Measurements from ENCODE around the gene CASTOR1.

The CASTOR1 gene

GRCh38 chr22:30248484-30248883, 40.8 kb downstream of the CASTOR1 start:
- Histone ChIP-seq H3K79me2 (ENCODE audit: insufficient read depth, low read length) (no peaks in the 10 kb centered on the region), H2AFZ (ENCODE audit: low read length) (no peak overlapping the region), H3K27me3 (ENCODE audit: insufficient read depth, low read length, poor library complexity, severe bottlenecking) (no peaks in the 10 kb centered on the region), H3K4me3 (ENCODE audit: low read length, poor library complexity, severe bottlenecking) (no peak overlapping the region), H3K9me3 (ENCODE audit: insufficient read depth, low read depth, low read length) (no peaks in the 10 kb centered on the region), H3K4me1 (ENCODE audit: insufficient read depth, low read length, poor library complexity, severe bottlenecking) (peaks cover 32% of the 10 kb centered on the region), H3K4me2 (ENCODE audit: low read depth, low read length, poor library complexity, severe bottlenecking) (no peak overlapping the region), H3K9me2 (replicated peaks; ENCODE audit: low read depth, low read length) (no peaks in the 10 kb centered on the region), H3K9ac (ENCODE audit: low read depth, low read length, poor library complexity, severe bottlenecking) (no peak overlapping the region), H3K36me3 (ENCODE audit: insufficient read depth, low read length) (no peaks in the 10 kb centered on the region), H3F3A (ENCODE audit: low read depth) (no peaks in the 10 kb centered on the region), H4K20me1 (ENCODE audit: insufficient read depth, low read length, poor library complexity, severe bottlenecking) (no peaks in the 10 kb centered on the region)
- TF ChIP-seq EZH2phosphoT487 (IDR thresholded peaks at IDR 0.05; ENCODE audit: borderline replicate concordance) (no peak), CTCF (conservative IDR thresholded peaks at IDR 0.05; ENCODE audit: low read length) (no peak)

GRCh38 chr22:30247974-30248373, 41.3 kb downstream of the CASTOR1 start:
- H2AFZ ChIP-seq (ENCODE audit: low read length): no peak overlapping the region
- peaks cover 26% of the 10 kb centered on the region for H3K4me1 ChIP-seq (ENCODE audit: insufficient read depth, low read length, poor library complexity, severe bottlenecking)
- no peaks in the 10 kb centered on the region for H3K9me2 ChIP-seq (replicated peaks; ENCODE audit: low read depth, low read length)
- H3K9me3 ChIP-seq (ENCODE audit: insufficient read depth, low read depth, low read length): no peaks in the 10 kb centered on the region
- no peaks in the 10 kb centered on the region for H4K20me1 ChIP-seq (ENCODE audit: insufficient read depth, low read length, poor library complexity, severe bottlenecking)
- no peaks in the 10 kb centered on the region for H3K79me2 ChIP-seq (ENCODE audit: insufficient read depth, low read length)
- H3K4me3 ChIP-seq (ENCODE audit: low read length, poor library complexity, severe bottlenecking): no peak overlapping the region
- TF ChIP-seq CTCF (conservative IDR thresholded peaks at IDR 0.05; ENCODE audit: low read length) (no peak), EZH2phosphoT487 (IDR thresholded peaks at IDR 0.05; ENCODE audit: borderline replicate concordance) (no peak)
- no peak overlapping the region for H3K4me2 ChIP-seq (ENCODE audit: low read depth, low read length, poor library complexity, severe bottlenecking)
- no peak overlapping the region for H3K9ac ChIP-seq (ENCODE audit: low read depth, low read length, poor library complexity, severe bottlenecking)
- no peaks in the 10 kb centered on the region for H3K36me3 ChIP-seq (ENCODE audit: insufficient read depth, low read length)
- H3F3A ChIP-seq (ENCODE audit: low read depth): no peaks in the 10 kb centered on the region
- no peaks in the 10 kb centered on the region for H3K27me3 ChIP-seq (ENCODE audit: insufficient read depth, low read length, poor library complexity, severe bottlenecking)

- no peak overlapping the region for H3K9ac ChIP-seq (ENCODE audit: low read depth, low read length, poor library complexity, severe bottlenecking)
- H4K20me1 ChIP-seq (ENCODE audit: insufficient read depth, low read length, poor library complexity, severe bottlenecking): no peaks in the 10 kb centered on the region
- no peaks in the 10 kb centered on the region for H3K9me3 ChIP-seq (ENCODE audit: insufficient read depth, low read depth, low read length)
- H3K27me3 ChIP-seq (ENCODE audit: insufficient read depth, low read length, poor library complexity, severe bottlenecking): no peaks in the 10 kb centered on the region
- peak overlapping the region; percentile 96 for H3K4me2 ChIP-seq (ENCODE audit: low read depth, low read length, poor library complexity, severe bottlenecking)
- H2AFZ ChIP-seq (ENCODE audit: low read length): no peak overlapping the region
- no peak overlapping the region for H3K4me3 ChIP-seq (ENCODE audit: low read length, poor library complexity, severe bottlenecking)
- peaks cover 22% of the 10 kb centered on the region for H3K4me1 ChIP-seq (ENCODE audit: insufficient read depth, low read length, poor library complexity, severe bottlenecking)
- TF ChIP-seq EZH2phosphoT487 (IDR thresholded peaks at IDR 0.05; ENCODE audit: borderline replicate concordance): no peak
- TF ChIP-seq CTCF (conservative IDR thresholded peaks at IDR 0.05; ENCODE audit: low read length): no peak
- H3K36me3 ChIP-seq (ENCODE audit: insufficient read depth, low read length): no peaks in the 10 kb centered on the region
- no peaks in the 10 kb centered on the region for H3F3A ChIP-seq (ENCODE audit: low read depth)
- H3K9me2 ChIP-seq (replicated peaks; ENCODE audit: low read depth, low read length): no peaks in the 10 kb centered on the region
- no peaks in the 10 kb centered on the region for H3K79me2 ChIP-seq (ENCODE audit: insufficient read depth, low read length)
These were observed 41.7 kb downstream of the CASTOR1 start for GRCh38 chr22:30247561-30247960.

Measured in Loucy (cell line).